GM18873 (cell line): Measurements from ENCODE around the gene POLR3GL.

Source experiments
- ATAC-seq: cut with Tn5 transposase; IDR thresholded peaks from one replicate; pipeline ENCODE4 v1.9.1; 2021; ENCODE audit warnings: mild to moderate bottlenecking, moderate library complexity, moderate number of reproducible peaks; ENCODE audit not compliant: unreplicated experiment, low FRiP score

Gene POLR3GL

DNA sequence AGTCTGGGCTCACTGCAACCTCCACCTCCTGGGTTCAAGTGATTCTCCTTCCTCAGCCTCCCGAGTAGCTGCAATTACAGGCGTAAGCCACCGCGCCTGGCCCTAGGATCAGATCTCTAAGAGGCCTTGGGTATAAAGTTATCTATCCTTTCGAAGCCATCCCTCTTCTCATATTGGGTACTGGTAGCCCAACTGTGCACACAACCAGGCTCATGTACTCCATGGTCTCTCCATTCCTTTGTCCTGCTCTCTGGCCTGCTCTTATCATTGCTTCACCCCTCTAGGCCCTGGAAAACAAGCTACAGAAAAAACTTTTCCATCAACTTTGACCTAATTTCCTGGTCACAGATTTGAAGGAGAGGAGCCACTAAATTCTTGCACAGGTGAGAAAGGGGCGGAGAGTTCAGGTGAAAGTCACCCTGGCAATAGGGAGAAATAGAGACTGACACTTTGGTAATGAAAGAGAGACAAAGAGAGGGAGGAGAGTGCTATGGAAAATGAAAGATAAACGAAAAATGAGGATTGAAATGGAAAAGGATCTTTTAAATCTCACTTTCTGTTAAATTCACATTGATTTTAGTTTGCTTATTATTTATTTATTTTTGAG is 25.9 kb downstream of the POLR3GL start:
- ATAC-seq = no peak

DNA sequence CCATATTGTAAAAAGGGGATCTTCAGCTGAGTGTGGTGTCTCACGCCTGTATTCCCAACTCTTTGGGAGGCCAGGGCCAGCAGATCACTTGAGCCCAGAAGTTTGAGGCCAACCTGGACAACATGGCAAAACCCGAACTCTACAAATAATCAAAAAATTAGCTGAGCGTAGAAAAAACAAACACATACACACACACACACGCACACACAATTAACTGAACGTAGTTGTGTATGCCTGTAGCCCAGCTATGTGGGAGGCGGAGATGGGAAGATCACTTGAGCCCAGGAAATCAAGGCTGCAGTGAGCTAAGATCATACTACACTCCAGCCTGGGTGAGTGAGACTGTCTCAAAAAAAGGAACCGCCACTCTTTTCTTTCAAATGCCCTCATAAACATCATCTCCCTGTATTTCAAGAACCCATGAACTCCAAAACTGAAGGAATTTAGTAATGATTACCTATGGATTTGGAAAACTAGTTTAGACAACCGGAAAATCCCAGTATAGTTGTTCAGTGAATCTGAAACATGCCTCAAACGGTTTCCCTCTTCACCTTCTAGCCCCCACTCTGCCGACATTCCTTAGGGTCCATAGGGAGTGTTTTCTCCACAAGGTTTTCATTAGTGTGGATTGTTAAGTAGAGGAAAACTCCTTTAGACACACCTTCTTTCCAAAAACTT is 27.4 kb downstream of the POLR3GL start:
- no peak for ATAC-seq

GRCh38 chr1:145992502-145992936 is 28.0 kb downstream of the POLR3GL start:
- no peak for ATAC-seq

DNA sequence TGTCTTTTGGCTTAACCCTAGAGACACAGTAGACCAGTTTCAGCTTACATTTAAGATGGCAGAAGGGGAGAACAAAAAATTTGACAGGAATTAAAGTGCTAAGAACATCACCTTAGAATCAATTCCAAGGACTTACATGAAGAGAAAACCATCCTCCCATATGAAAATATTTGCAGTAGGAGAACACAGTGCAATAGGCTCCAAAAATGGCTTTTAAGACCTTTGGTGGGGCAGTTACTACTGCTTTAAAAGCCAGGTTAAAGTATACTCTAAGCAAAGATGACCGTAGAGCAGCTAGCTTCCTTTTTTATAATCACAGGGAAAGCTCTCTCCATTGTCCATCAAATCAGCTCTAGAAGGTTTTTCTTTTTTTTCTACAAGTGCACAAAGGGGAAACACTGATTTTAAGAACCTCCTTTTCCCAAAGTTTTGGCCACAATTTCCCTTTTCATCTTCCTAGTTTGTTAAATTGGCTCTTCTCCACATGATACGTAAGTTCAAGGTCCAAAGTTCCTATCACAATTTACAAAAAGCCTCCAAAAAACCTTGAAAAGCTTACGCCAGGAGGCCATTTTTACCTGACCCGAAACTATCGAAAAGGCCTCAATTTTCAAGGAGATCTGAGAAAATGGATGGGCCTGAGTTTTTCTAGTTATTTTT is 28.6 kb downstream of the POLR3GL start:
- ATAC-seq = no peak

- no peak for ATAC-seq
Measured at GRCh38 chr1:145993618-145994390, 29.3 kb downstream of the POLR3GL start.

DNA sequence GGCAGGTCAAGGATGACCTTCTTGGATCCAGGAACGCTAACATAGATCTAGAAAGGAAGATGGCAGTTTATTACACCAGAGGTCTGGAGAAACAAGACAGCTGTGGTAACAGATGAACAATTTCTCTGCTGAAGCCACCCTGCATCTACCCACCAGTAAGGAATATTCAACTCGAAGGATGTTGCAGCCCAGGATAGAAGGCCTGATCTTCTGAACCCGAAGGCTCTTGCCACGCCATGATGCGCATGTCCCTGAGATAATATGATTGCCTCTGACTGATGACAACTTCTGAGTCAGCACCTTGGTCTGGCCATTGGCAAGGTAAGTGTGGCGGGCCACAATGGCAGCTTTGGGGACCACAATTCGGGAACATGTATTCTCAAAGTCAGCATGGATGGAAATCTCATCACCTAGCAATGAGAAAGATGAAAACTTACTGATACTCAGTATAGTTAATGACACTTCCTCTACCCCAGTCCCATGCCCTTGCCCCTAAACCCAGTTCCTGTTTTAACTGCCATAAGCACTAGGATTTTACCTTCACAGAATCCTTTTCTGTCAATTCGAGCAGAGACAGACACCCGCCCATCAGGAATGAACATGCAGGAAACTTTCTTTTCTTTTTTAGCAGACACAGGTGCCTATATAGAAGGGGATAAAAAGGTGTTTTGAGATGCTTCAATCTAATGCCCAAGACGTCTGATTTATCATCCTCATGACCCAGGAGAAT is 30.1 kb downstream of the POLR3GL start:
- ATAC-seq = no peak

GRCh38 chr1:145995148-145995881 is 30.8 kb downstream of the POLR3GL start:
- no peak for ATAC-seq

- ATAC-seq = no peak
Measured at GRCh38 chr1:145995964-145996432, 31.5 kb downstream of the POLR3GL start.

DNA sequence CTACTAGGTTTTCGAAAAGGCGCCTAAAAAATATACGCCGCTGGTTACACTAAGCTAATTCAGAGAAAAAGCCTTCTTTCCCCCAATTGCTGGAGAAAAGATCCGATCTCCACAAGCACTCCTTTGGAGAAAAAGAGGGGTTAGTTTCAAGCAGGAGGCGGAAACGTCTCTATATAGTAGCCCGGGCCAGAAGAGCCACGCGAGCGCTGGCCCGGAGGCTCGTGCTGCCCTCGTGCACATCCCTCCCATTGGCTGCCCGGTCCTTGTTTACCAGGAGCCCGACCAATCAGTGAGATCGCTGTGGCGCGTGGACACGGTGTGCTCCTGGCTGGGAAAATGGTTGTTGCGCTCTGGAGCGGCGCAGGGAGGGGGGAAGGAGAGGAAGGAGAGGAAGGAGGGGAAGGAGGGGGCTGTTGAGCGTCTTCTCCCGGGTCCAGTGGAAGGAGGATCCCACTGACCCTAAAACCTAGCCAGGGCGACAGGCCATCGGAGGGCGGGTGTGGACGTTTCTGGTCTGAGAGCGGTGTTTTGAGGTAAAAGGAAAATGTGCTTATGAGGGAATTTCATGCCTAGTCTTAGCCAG is 32.0 kb downstream of the POLR3GL start, which contains the start of gene TXNIP:
TXNIP (minus strand) TSS at position 147 of the 583 bp plus-strand sequence. CDS start 313 bp downstream, outside the sequence.
- peak; percentile 81 for ATAC-seq

GRCh38 chr1:145997016-145997717 is 32.7 kb downstream of the POLR3GL start:
- ATAC-seq = no peak

GRCh38 chr1:145997718-145998023 is 33.2 kb downstream of the POLR3GL start:
- no peak for ATAC-seq

DNA sequence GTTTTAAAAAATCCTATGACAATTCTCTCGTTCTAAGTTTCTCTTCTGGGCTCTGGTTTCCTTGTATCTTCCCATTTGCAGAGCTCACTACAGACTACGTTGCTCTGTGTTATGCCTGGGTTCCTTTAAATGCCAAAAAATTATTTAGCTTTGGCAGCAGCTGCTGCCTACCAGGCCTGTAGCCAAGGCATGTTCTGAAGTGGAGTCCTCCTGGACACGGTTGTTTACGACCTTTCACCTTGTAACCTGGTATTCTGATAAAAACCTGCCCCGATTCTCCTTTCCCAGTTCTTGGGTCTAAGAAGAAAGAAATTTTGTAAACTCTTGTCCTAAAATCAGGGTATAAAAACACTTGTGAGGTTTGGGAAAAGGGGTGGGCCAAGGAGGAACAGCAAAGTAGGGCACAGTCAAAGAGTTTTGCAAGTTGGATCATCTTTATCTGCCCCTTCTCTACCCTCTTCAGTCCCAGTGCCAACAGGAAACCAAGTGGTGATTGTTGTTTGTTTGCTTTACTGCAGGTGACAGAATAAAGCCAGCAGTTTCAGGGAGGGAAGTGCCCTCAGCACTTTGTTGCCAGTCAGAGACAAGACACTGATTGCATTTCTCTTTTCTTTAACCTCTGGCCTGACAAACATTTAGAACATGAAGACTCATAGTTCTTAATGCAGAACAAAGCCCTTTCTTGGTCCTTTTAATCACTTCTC is 35.0 kb downstream of the POLR3GL start:
- no peak for ATAC-seq

GRCh38 chr1:146001709-146002108 is 37.2 kb downstream of the POLR3GL start:
- no peak for ATAC-seq

DNA sequence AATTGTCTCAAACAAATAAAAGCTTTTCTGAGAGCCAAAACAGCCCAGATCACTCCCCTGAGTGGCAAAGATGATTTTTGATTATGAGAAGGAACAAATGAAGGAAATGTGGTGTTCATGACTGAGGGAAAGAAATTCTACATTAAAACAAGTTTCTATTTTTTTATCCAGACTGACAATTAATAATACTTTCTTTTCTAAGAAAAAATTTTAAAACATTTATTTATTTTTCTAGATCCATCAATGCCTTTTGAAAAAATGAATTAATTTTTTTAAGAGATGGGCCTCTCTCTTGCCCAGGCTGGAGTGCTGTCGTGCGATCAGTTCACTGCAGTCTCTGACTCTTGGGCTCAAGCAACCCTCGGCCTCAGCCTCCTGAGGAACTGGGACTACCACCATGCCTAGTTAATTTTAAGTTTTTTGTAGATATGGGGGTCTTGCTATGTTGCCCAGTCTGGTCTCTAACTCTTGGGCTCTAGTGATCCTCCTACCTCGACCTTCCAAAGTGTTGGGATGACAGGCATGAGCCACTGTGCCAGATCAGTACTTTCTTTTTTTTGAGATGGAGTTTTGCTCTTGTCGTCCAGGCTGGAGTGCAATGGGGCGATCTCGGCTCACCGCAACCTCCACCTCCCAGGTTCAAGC is 43.1 kb downstream of the POLR3GL start:
- ATAC-seq = no peak

GRCh38 chr1:146010126-146010738 is 45.7 kb downstream of the POLR3GL start:
- no peak for ATAC-seq

DNA sequence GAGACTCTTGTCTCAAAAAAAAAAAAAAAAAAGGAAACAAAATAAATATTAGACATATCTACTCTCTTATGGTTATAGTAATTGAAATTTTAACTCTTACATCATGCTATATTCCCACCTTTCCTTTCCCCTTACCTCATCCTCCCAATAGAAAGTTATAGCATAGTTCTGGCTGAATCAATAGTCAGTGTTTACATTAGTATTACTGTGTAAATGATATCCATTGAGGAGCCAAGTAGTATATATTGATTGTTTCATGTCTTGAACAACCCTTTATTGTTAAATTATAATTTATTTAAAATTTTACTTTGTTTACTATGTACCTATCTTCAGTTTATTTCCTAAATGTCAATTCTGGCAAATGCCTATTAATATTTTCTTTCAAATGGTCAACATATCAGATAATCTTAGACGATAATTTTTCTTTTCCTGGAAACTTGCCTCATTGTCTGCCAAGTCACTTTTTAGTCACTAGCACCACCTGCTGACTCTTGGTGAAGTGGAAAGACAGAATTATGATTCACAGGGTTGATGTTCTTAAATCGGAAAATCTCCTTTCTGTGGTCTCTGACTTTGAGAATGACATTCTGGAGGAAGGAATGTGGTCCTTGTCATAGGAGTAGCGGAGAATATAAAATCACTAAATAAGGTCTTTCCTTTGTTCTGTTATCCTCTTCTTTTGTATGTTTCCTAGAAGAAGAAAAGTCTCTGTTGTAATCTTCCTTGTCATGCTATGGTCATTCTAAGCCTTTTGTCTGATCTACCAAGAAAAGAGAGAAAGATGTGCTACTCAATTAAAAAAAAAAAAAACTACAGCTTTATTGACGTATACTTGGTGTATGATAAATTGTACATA is 48.4 kb downstream of the POLR3GL start:
- no peak for ATAC-seq
